Stomach (tissue), 9 donors: ENCODE results near the gene GABRR2. TPM values are rescaled to one million over a fixed set of nuclear protein-coding genes. Genes with fewer than 3 reads are reported as not detected.

Source experiments
- DNase-seq, 2 donors: peaks; one replicate each; pipeline versions ENCODE4 v3.0.0 to v3.0.0-alpha.2; 2013 to 2019
- H3K27ac ChIP-seq, 5 donors: fragments of 200-600 bp in 4 of 5; sonication (generic) in 4 of 5; one replicate each; pipeline ENCODE4 v1.5.1; 2013 to 2019; ENCODE audit warnings: mild to moderate bottlenecking in 1 of 5, moderate library complexity in 1 of 5
- H3K27me3 ChIP-seq, 3 donors: fragments of 200-600 bp; sonication (generic); one replicate each; pipeline ENCODE4 v1.5.1; 2017 to 2019; ENCODE audit warnings: mixed run types in 1 of 3
- H3K36me3 ChIP-seq, 4 donors: fragments of 200-600 bp; sonication (generic); 1 replicate in 3 of 4; 2 replicates in 1 of 4; pipeline ENCODE4 v1.5.1; 2016 to 2019
- H3K4me1 ChIP-seq, 4 donors: fragments of 200-600 bp; sonication (generic); one replicate each; pipeline ENCODE4 v1.5.1; 2016 to 2019
- H3K4me3 ChIP-seq, 4 donors: fragments of 200-600 bp; sonication (generic) in 3 of 4; one replicate each; pipeline ENCODE4 v1.5.1; 2016 to 2019; ENCODE audit warnings: mild to moderate bottlenecking in 1 of 4
- H3K9me3 ChIP-seq, 4 donors: fragments of 200-600 bp; sonication (generic); one replicate each; pipeline ENCODE4 v1.5.1; 2016 to 2019
- CTCF ChIP-seq, 7 experiments: fragments of 450-650 bp in 4 of 7; fragments of 200-600 bp in 3 of 7; sonication (generic) in 3 of 7; IDR thresholded peaks; one replicate each; pipeline ENCODE4 v1.5.1; 2016 to 2019; ENCODE audit warnings: antibody characterized with exemption in 7 of 7, control low read depth in 2 of 7, mild to moderate bottlenecking in 1 of 7
- EP300 ChIP-seq: sonication (generic); formaldehyde crosslinking; IDR thresholded peaks from one replicate; pipeline ENCODE4 v1.6.1; 2017; ENCODE audit warnings: antibody characterized with exemption
- POLR2A ChIP-seq, 4 donors: fragments of 450-650 bp; IDR thresholded peaks; one replicate each; pipeline ENCODE4 v1.6.1; 2016; ENCODE audit warnings: antibody characterized with exemption in 4 of 4, control low read depth in 2 of 4, mild to moderate bottlenecking in 1 of 4, moderate library complexity in 1 of 4
- POLR2AphosphoS5 ChIP-seq, 3 donors: sonication (generic); formaldehyde crosslinking; IDR thresholded peaks; one replicate each; pipeline ENCODE4 v1.6.1; 2016; ENCODE audit warnings: antibody characterized with exemption in 3 of 3
- WGBS, 5 donors: extraction: QIAGEN DNeasy Blood & Tissue Kit in 3 of 5; methylation state at CpG; one replicate each; pipeline versions ENCODE4 v1.1.5 to v1.1.7; 2013 to 2018; 5-methylcytosine and 5-hydroxymethylcytosine counted together
- intact Hi-C: fragments of 100-400 bp; cut with DNase I; formaldehyde crosslinking; loops from one replicate; pipeline ENCODE4 v1.15.1; 2023; ENCODE audit warnings: low total_unique reads
- polyA plus RNA-seq, 3 donors: library from polyadenylated mRNA; stranded (reverse); fragments of 200-250 nt; gene quantifications; one replicate each; pipeline ENCODE4 v1.2.3, GENCODE V29; 2013
- total RNA-seq, 5 donors: library from RNA; depleted of rRNA; stranded (reverse); fragments of >200 nt; gene quantifications; one replicate each; pipeline versions ENCODE4 v1.1.0 to v1.2.3, GENCODE V29; 2014 to 2016
- donor health status: healthy with polysubstance abuse.
- donor health status: Bipolar disorder and iron deficiency.
- donor health status: healthy.

Gene GABRR2
- total and polyA plus RNA-seq, 8 donors = 0.15 to 7.6 (median 0.73) TPM; not detected in 5

GRCh38 chr6:89301586-89302194 lies 13.4 kb downstream of the GABRR2 start:
- no peak overlapping the region for H3K27ac ChIP-seq
- TF ChIP-seq POLR2AphosphoS5 (IDR thresholded peaks at IDR 0.05) = no peak
- TF ChIP-seq CTCF (IDR thresholded peaks at IDR 0.05) = no peak
- no peak for TF ChIP-seq POLR2A (IDR thresholded peaks at IDR 0.05)
- no peak for TF ChIP-seq EP300
- H3K4me1 ChIP-seq = peaks cover 9 to 19% (median 14%) of the 10 kb centered on the region in 4 donors
- H3K36me3 ChIP-seq = no peaks in the 10 kb centered on the region
- 88 to 96% (median 92%) methylated on average over 24 to 25 of the region's 25 CpGs for WGBS, 5 donors
- intact Hi-C loops = no loop called here
- no peak overlapping the region for H3K4me3 ChIP-seq
- DNase-seq = no peak
- H3K9me3 ChIP-seq = no peaks in the 10 kb centered on the region
- no peaks in the 10 kb centered on the region for H3K27me3 ChIP-seq

- Histone ChIP-seq H3K9me3 (no peaks in the 10 kb centered on the region), H3K4me3 (no peak overlapping the region), H3K36me3 (no peaks in the 10 kb centered on the region), H3K4me1 (peaks cover 9 to 19% (median 14%) of the 10 kb centered on the region in 4 donors), H3K27ac (no peak overlapping the region), H3K27me3 (no peaks in the 10 kb centered on the region)
- TF ChIP-seq POLR2AphosphoS5 (IDR thresholded peaks at IDR 0.05) (no peak), EP300 (no peak), POLR2A (IDR thresholded peaks at IDR 0.05) (no peak), CTCF (IDR thresholded peaks at IDR 0.05) (no peak)
- WGBS, 5 donors = 78 to 85% (median 83%) methylated on average over 7 of the region's 7 CpGs
- intact Hi-C loops = no loop called here
- no peak for DNase-seq
Measured at GRCh38 chr6:89299466-89299850, 15.6 kb downstream of the GABRR2 start.

- Histone ChIP-seq H3K4me1 (peaks cover 9 to 19% (median 14%) of the 10 kb centered on the region in 4 donors), H3K27ac (peak overlapping the region in 3 of 5 donors; percentile 25 to 74 (median 47)), H3K9me3 (no peaks in the 10 kb centered on the region), H3K27me3 (no peaks in the 10 kb centered on the region), H3K4me3 (no peak overlapping the region), H3K36me3 (no peaks in the 10 kb centered on the region)
- intact Hi-C loops = no loop called here
- 60 to 82% (median 72%) methylated on average over 4 of the region's 4 CpGs for WGBS, 5 donors
- DNase-seq = peak in 1 of 2 donors; percentile 34
- TF ChIP-seq POLR2AphosphoS5 (IDR thresholded peaks at IDR 0.05) = no peak
- no peak for TF ChIP-seq POLR2A (IDR thresholded peaks at IDR 0.05)
- no peak for TF ChIP-seq EP300
- no peak for TF ChIP-seq CTCF (IDR thresholded peaks at IDR 0.05)
Measured at GRCh38 chr6:89298680-89299465, 16.2 kb downstream of the GABRR2 start.

- TF ChIP-seq POLR2AphosphoS5 (IDR thresholded peaks at IDR 0.05) = peak in 1 of 3 donors; percentile 79
- TF ChIP-seq CTCF (IDR thresholded peaks at IDR 0.05) = no peak
- Histone ChIP-seq H3K27me3 (no peaks in the 10 kb centered on the region), H3K4me3 (no peak overlapping the region), H3K4me1 (peaks cover 9 to 19% (median 14%) of the 10 kb centered on the region in 4 donors), H3K27ac (peak overlapping the region in 3 of 5 donors; percentile 25 to 74 (median 47)), H3K9me3 (no peaks in the 10 kb centered on the region), H3K36me3 (no peaks in the 10 kb centered on the region)
- 37 to 58% (median 44%) methylated on average over 12 of the region's 12 CpGs for WGBS, 5 donors
- DNase-seq = peak; percentile 62 to 78
- intact Hi-C loops = no loop called here
Measured at GRCh38 chr6:89297695-89298351, 17.3 kb downstream of the GABRR2 start.
